MG63 (cell line): ENCODE results near the gene ATR. TPM values are rescaled to one million over a fixed set of nuclear protein-coding genes. Genes with fewer than 3 reads are reported as not detected.
"Not testable (repeated sequence)": the region's sequence is repeated elsewhere in the genome, so short reads cannot be mapped to it uniquely, and the experiment has no call there.

ENCODE experiments used
- DNase-seq: peaks from one replicate; pipeline ENCODE4 v3.0.0-alpha.2; 2020
- H3K27me3 ChIP-seq: fragments of 250-450 bp; sonication (Bioruptor Pico); 2 replicates; pipeline ENCODE4 v1.5.1; 2020; ENCODE audit warnings: mild to moderate bottlenecking, moderate library complexity
- H3K36me3 ChIP-seq: fragments of 250-450 bp; sonication (Bioruptor Pico); 2 replicates; pipeline ENCODE4 v1.5.1; 2020; ENCODE audit warnings: mild to moderate bottlenecking, moderate library complexity
- H3K4me3 ChIP-seq: fragments of 250-450 bp; sonication (Bioruptor Pico); 2 replicates; pipeline ENCODE4 v1.5.1; 2020; ENCODE audit warnings: mild to moderate bottlenecking, moderate library complexity
- H3K9me3 ChIP-seq: fragments of 250-450 bp; sonication (Bioruptor Pico); 2 replicates; pipeline ENCODE4 v1.5.1; 2020; ENCODE audit warnings: mild to moderate bottlenecking, moderate library complexity
- total RNA-seq: library from RNA; depleted of rRNA; stranded (reverse); fragments of >200 nt; shearing (Covaris generic); gene quantifications from 2 replicates; pipeline ENCODE4 v1.2.3, GENCODE V29; 2014; ENCODE audit warnings: low replicate concordance; rRNA removed

Gene ATR
- 11.1 and 53.0 TPM in 2 replicates for total RNA-seq

DNA sequence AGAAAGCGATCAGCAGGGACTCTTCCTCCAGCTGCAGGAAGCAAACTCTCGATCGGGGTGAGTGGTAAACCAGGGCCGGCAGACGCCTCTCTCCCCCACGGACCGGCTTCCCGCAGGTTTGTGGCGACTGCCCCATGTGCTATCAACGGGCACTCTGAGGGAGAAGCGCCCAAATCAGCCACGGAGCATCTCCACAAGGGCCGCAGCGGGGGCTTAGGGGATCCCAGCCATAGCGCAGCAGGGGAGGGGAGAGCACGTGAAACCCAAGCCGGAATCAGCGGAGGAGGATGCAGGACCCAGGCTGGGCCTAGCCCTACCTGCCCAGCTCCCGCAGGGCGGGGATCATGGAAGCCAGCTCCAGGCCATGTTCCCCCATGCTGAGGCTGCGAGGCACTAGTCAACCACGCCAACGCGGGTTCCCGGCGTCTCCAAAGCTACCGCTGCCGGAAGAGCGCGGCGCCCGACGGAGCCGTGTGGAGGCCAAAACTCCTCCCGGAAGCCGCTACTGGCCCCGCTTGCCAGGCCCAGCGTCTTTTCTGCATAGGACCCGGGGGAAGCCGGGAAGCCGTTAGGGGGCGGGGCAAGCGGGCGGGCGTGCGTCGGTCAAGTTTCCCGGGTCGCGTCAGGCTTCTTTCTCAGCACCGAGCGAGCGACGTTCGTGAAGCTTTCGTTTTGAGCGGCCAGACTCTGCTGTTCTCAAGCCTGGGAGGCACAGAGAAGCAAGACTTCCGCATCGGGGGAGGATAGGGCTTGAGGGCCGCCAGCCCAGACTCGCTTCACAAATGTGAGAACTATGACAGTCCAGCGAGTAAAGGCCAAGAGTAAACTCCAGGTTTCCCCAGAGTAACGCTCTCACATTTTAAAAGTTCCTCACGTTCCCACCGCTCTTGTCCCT, at the start of gene ATR:
Gene ATR (minus strand): TSS at position 405 of the 895 bp plus-strand sequence. CDS start 29 bp downstream, at position 376.
- Histone ChIP-seq H3K27me3 (peaks cover 2% of the 10 kb centered on the region; the same call in 1 of the 2 replicates), H3K36me3 (peaks cover 9% of the 10 kb centered on the region; the same call in 1 of the 2 replicates), H3K9me3 (no peaks in the 10 kb centered on the region), H3K4me3 (peak within 1 kb of the TSS; percentile 83)
- DNase-seq, result peak; percentile 99

- no peak overlapping the region for H3K4me3 ChIP-seq
- H3K27me3 ChIP-seq, result peaks cover 36% of the 10 kb centered on the region
- H3K9me3 ChIP-seq, result no peaks in the 10 kb centered on the region
- no peaks in the 10 kb centered on the region for H3K36me3 ChIP-seq
- DNase-seq, result no peak
Observed at GRCh38 chr3:142626971-142627370, 48.4 kb upstream of the ATR start.

DNA sequence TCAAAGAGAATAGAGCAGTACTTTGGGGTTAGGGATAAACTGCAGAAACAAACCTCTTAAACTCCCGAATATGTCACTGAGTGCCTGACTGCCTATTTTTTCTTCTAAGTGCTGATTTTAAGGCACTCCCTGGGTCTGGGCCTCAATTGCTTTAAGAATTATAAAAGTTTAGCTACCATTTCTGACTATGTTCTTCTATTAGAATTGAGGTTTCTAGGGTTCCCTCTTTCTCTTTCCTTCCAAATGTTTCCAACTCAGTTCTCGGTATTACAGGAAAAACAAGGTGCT, 46.6 kb upstream of the ATR start:
- no peak for DNase-seq
- Histone ChIP-seq H3K9me3 (no peaks in the 10 kb centered on the region), H3K27me3 (peaks cover 42% of the 10 kb centered on the region), H3K4me3 (no peak overlapping the region), H3K36me3 (no peaks in the 10 kb centered on the region)

GRCh38 chr3:142624341-142625152, 46.0 kb upstream of the ATR start:
- H3K4me3 ChIP-seq, result no peak overlapping the region
- no peak for DNase-seq
- no peaks in the 10 kb centered on the region for H3K36me3 ChIP-seq
- peaks cover 42% of the 10 kb centered on the region for H3K27me3 ChIP-seq
- no peaks in the 10 kb centered on the region for H3K9me3 ChIP-seq

GRCh38 chr3:142623194-142623593, 44.7 kb upstream of the ATR start:
- peaks cover 40% of the 10 kb centered on the region for H3K27me3 ChIP-seq
- DNase-seq, result no peak
- no peak overlapping the region for H3K4me3 ChIP-seq
- no peaks in the 10 kb centered on the region for H3K36me3 ChIP-seq
- H3K9me3 ChIP-seq, result no peaks in the 10 kb centered on the region

DNA sequence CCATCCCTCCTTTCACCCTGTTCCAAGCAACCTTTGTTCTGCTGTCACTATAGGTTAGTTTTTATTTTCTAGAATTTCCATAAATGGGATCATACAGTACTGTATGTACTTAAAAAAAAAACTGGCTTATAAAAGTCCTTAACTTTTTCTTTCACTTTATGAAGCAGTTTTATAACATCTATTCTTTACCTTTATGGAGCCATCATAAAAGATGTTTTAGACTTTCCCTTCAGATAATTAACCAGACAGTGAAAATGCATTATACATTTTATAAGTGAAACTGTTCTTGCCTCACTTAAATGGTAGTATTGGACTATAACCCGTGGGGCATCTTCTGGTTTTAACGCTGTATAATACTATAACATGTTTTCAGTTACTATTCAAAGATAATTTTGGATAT, 43.9 kb upstream of the ATR start:
- H3K27me3 ChIP-seq, result peaks cover 40% of the 10 kb centered on the region
- DNase-seq, result no peak
- H3K9me3 ChIP-seq, result no peaks in the 10 kb centered on the region
- no peak overlapping the region for H3K4me3 ChIP-seq
- no peaks in the 10 kb centered on the region for H3K36me3 ChIP-seq

DNA sequence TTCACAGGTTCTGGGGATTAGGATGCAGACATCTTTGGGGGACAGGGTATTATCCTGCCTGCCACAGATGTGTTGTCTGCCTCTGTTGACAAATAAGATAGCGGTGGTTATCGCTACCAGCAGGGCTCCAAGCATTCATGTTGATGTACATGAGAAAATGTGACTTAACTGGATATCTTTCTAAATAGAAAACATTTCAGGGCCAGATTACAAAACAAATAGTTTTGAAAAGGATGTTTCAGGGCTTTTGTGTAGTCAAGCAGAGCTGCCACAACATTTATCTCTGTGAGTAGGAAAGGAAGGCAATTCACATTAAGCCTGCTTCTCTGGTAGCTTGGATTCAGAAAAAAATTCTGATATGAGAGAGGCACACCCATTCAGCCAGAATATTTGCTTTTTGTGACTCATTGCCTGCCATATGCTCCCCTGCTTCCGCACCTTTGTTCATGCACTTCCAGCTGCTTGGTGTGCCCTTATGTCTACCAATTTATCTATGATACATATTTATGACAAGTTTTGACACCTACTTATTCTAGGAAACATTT, 40.5 kb upstream of the ATR start:
- Histone ChIP-seq H3K9me3 (no peaks in the 10 kb centered on the region), H3K4me3 (no peak overlapping the region), H3K36me3 (no peaks in the 10 kb centered on the region), H3K27me3 (peaks cover 26% of the 10 kb centered on the region)
- no peak for DNase-seq

DNA sequence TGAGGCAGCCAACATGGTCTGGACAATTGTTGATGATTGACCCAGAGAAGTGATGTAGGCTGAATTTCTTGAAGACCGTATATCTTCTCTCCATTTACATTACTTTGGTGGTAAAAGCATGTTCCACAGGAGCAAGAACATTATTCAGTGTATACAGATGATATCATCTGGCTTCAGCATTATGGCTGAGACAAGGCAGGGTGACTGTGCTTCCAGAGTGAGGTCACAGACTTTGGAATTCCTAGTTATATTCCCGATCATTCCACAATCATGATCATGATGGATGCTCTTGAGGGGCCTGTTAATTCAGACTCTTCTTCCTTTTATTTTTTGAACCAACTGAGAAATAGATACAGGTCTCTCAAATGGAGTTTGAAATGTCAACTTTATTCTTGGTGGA, 36.6 kb upstream of the ATR start:
- no peaks in the 10 kb centered on the region for H3K9me3 ChIP-seq
- no peaks in the 10 kb centered on the region for H3K27me3 ChIP-seq
- DNase-seq, result no peak
- no peak overlapping the region for H3K4me3 ChIP-seq
- no peaks in the 10 kb centered on the region for H3K36me3 ChIP-seq

GRCh38 chr3:142614059-142614626, 35.6 kb upstream of the ATR start:
- H3K9me3 ChIP-seq, result no peaks in the 10 kb centered on the region
- H3K4me3 ChIP-seq, result no peak overlapping the region
- DNase-seq, result no peak
- H3K27me3 ChIP-seq, result no peaks in the 10 kb centered on the region
- no peaks in the 10 kb centered on the region for H3K36me3 ChIP-seq

DNA sequence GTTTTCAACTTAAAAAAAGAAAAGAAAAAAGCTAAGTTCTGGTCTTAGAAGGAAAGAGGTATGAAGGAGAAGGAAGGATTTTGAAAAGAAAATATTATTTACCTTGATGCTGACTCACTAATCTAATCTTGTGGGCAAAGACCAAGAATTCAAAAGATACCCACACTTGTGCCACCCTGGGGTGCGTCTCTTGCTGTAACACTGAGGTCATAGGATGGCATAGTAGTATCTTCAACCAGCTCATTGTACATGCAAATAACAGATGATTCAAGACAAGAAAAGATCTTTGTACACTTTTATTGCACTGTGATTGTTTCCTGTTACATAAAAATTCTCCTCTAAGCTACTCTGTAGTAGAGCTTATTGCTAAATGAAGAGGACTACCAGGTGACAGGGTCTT, 35.0 kb upstream of the ATR start:
- no peak for DNase-seq
- H3K36me3 ChIP-seq, result no peaks in the 10 kb centered on the region
- no peaks in the 10 kb centered on the region for H3K27me3 ChIP-seq
- H3K9me3 ChIP-seq, result no peaks in the 10 kb centered on the region
- no peak overlapping the region for H3K4me3 ChIP-seq

GRCh38 chr3:142611206-142611605, 32.7 kb upstream of the ATR start:
- no peak for DNase-seq
- no peaks in the 10 kb centered on the region for H3K36me3 ChIP-seq
- H3K9me3 ChIP-seq, result no peaks in the 10 kb centered on the region
- H3K27me3 ChIP-seq, result no peaks in the 10 kb centered on the region
- no peak overlapping the region for H3K4me3 ChIP-seq

DNA sequence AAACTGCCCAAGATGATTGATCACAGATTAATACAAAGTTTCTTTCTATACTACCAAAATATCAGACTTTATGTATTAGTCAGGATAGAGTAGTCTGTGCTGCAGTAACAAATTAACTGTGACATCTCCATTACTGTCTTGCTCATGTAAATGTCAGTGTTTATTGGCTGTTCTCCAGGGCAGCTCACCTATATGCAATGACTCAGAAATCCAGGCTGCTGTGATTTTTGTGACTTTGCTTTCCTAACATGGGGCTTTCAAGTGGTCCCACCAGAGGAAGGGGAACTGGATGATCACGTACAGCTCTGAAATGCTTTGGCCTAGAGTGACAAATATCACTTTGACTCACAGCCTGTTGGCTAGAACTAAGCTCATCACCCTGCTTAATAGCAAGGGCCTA, 30.6 kb upstream of the ATR start:
- no peak for DNase-seq
- Histone ChIP-seq H3K9me3 (no peaks in the 10 kb centered on the region), H3K27me3 (no peaks in the 10 kb centered on the region), H3K4me3 (no peak overlapping the region), H3K36me3 (no peaks in the 10 kb centered on the region)

GRCh38 chr3:142608631-142609030, 30.1 kb upstream of the ATR start:
- H3K36me3 ChIP-seq, result no peaks in the 10 kb centered on the region
- H3K4me3 ChIP-seq, result no peak overlapping the region
- DNase-seq, result no peak
- no peaks in the 10 kb centered on the region for H3K27me3 ChIP-seq
- no peaks in the 10 kb centered on the region for H3K9me3 ChIP-seq

GRCh38 chr3:142604940-142605339, 26.4 kb upstream of the ATR start:
- DNase-seq, result no peak
- no peaks in the 10 kb centered on the region for H3K9me3 ChIP-seq
- H3K4me3 ChIP-seq, result no peak overlapping the region
- no peaks in the 10 kb centered on the region for H3K36me3 ChIP-seq
- no peaks in the 10 kb centered on the region for H3K27me3 ChIP-seq

DNA sequence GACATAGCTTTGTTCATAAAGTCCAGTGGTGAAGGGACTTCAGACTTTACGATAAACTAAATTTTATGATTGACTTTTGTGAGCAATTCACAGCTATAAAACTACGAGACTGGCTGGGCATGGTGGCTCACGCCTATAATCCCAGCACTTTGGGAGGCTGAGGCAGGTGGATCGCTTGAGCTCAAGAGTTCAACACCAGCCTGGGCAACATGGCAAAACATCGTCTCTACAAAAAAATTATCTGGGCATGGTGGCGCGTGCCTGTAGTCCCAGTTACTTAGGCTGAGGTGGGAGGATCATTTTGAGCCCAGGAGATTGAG, 24.8 kb upstream of the ATR start:
- not testable (repeated sequence) for H3K9me3 ChIP-seq, H3K36me3 ChIP-seq, H3K4me3 ChIP-seq, H3K27me3 ChIP-seq, DNase-seq

DNA sequence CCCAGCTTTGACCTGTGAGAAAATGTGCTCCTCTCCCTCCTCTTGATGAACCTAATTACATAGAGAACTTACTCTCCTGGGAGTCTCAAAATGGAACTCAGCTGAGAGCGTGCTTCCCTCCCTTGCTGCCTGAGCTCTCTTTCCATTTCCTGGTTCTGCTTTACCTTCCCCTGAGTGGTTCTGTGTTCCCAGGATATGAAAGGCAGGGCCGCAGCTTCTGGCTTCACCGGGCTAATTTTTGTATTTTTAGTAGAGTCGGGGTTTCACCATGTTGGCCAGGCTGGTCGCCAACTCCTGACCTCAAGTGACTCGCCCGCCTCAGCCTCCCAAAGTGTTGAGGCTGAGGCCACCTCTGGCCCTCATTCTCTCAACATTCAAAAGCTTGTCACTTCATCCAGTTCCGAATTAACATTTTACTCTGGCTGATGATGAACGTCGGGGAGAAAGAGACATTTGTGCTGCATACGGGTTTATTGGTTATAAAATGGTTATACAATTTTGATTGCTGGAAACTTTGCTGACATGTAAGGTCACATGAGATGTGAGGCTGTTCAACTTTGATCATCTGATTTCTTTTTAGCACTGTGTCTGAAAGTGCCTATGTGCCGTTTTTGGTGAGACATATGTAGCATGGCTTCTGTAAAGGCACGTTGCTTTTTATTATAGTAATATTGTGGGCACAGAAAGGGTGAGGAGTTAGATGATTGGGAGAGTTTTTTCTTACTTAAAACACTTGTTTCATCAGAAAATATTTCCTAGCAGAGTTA, 24.3 kb upstream of the ATR start:
- Histone ChIP-seq H3K9me3 (no peaks in the 10 kb centered on the region), H3K4me3 (no peak overlapping the region), H3K27me3 (no peaks in the 10 kb centered on the region), H3K36me3 (no peaks in the 10 kb centered on the region)
- DNase-seq, result no peak

DNA sequence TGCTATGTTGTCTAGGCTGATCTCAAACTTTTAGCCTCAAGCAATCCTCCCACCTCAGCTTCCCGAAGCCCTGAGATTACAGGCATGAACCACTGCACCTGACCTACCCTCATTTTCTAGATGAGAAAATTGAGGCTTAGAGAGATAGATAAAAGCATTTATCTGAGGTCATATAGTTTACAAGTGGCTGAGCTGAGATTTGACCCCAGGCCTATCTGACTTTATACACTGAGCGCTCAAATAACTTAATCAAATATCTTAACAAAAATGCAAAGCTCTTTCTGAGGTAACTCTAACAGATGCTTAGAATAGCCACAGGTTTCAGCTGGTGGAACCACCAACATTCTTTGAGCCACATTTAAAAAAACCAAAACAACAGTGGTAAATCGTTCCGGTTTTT, 23.2 kb upstream of the ATR start:
- Histone ChIP-seq H3K36me3 (no peaks in the 10 kb centered on the region), H3K27me3 (no peaks in the 10 kb centered on the region), H3K4me3 (no peak overlapping the region), H3K9me3 (no peaks in the 10 kb centered on the region)
- DNase-seq, result no peak
